ENCODE measurements around the gene SLC10A7. TPM values are rescaled to one million over a fixed set of nuclear protein-coding genes. Genes with fewer than 3 reads are reported as not detected.
A peak's percentile ranks its signal among the peaks of the same experiment; 100 is the strongest.

The SLC10A7 gene
- total and polyA plus RNA-seq, 10 of the 15 experiments (the other 5 are each of a cell fraction or from before 2014, with no cell fraction given) = 4.6 to 23.7 (median 15.6) TPM

- TF ChIP-seq, protein P1, sequence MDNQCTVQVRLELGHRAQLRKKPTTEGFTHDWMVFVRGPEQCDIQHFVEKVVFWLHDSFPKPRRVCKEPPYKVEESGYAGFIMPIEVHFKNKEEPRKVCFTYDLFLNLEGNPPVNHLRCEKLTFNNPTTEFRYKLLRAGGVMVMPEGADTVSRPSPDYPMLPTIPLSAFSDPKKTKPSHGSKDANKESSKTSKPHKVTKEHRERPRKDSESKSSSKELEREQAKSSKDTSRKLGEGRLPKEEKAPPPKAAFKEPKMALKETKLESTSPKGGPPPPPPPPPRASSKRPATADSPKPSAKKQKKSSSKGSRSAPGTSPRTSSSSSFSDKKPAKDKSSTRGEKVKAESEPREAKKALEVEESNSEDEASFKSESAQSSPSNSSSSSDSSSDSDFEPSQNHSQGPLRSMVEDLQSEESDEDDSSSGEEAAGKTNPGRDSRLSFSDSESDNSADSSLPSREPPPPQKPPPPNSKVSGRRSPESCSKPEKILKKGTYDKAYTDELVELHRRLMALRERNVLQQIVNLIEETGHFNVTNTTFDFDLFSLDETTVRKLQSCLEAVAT (IDR thresholded peaks at IDR 0.05) = no peak
- TF ChIP-seq ZNF217 (IDR thresholded peaks at IDR 0.05) (no peak), IRF3 (IDR thresholded peaks at IDR 0.05) (no peak), SPI1 (IDR thresholded peaks at IDR 0.05; ENCODE audit: borderline replicate concordance, insufficient read depth, low read depth, low read length) (no peak), CBX3 (IDR thresholded peaks at IDR 0.05; ENCODE audit: borderline replicate concordance, low read depth) (no peak), CEBPB (IDR thresholded peaks at IDR 0.05; ENCODE audit: borderline replicate concordance in 1 of 2, low read depth in 2 of 2, low read length in 2 of 2) (no peak), TBL1XR1 (IDR thresholded peaks at IDR 0.05; ENCODE audit: low read depth, low read length) (no peak), SMARCA5 (IDR thresholded peaks at IDR 0.05) (no peak), DPF2 (IDR thresholded peaks at IDR 0.05) (no peak), ATF7 (IDR thresholded peaks at IDR 0.05; ENCODE audit: low read depth) (peak; percentile 78), RUNX3 (IDR thresholded peaks at IDR 0.05; ENCODE audit: low read length) (peak; percentile 62), NR2F1 (conservative IDR thresholded peaks at IDR 0.05) (no peak), ZBTB40 (IDR thresholded peaks at IDR 0.05; ENCODE audit: borderline replicate concordance) (no peak), CREM (IDR thresholded peaks at IDR 0.05; ENCODE audit: low read depth) (no peak), ZBTB33 (IDR thresholded peaks at IDR 0.05) (no peak), SMC3 (IDR thresholded peaks at IDR 0.05; ENCODE audit: borderline replicate concordance, low read length) (no peak)
- TF ChIP-seq, protein P2, sequence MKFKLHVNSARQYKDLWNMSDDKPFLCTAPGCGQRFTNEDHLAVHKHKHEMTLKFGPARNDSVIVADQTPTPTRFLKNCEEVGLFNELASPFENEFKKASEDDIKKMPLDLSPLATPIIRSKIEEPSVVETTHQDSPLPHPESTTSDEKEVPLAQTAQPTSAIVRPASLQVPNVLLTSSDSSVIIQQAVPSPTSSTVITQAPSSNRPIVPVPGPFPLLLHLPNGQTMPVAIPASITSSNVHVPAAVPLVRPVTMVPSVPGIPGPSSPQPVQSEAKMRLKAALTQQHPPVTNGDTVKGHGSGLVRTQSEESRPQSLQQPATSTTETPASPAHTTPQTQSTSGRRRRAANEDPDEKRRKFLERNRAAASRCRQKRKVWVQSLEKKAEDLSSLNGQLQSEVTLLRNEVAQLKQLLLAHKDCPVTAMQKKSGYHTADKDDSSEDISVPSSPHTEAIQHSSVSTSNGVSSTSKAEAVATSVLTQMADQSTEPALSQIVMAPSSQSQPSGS (IDR thresholded peaks at IDR 0.05; ENCODE audit: low read length) = peak; percentile 82
- TF ChIP-seq, protein P3, sequence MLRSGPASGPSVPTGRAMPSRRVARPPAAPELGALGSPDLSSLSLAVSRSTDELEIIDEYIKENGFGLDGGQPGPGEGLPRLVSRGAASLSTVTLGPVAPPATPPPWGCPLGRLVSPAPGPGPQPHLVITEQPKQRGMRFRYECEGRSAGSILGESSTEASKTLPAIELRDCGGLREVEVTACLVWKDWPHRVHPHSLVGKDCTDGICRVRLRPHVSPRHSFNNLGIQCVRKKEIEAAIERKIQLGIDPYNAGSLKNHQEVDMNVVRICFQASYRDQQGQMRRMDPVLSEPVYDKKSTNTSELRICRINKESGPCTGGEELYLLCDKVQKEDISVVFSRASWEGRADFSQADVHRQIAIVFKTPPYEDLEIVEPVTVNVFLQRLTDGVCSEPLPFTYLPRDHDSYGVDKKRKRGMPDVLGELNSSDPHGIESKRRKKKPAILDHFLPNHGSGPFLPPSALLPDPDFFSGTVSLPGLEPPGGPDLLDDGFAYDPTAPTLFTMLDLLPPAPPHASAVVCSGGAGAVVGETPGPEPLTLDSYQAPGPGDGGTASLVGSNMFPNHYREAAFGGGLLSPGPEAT (IDR thresholded peaks at IDR 0.05; ENCODE audit: low read depth) = peak; percentile 67
These were observed 63.1 kb downstream of the SLC10A7 start (continued) for GRCh38 chr4:146458594-146458993.
